H1 (cell line): Measurements from ENCODE around the gene ABCC9. TPM values are rescaled to one million over a fixed set of nuclear protein-coding genes. Genes with fewer than 3 reads are reported as not detected.

ENCODE experiments used
- ASH2L ChIP-seq: fragments of 200-600, 300-600 bp; sonication (generic); IDR thresholded peaks from one replicate; pipeline ENCODE4 v1.7.1; 2017; ENCODE audit warnings: low read length
- CBX5 ChIP-seq: fragments of 300-800, 300-1000 bp; sonication (generic); IDR thresholded peaks from 2 replicates; pipeline ENCODE4 v1.7.1; 2016; ENCODE audit warnings: antibody characterized with exemption, low read length, low read depth
- CHD7 ChIP-seq: fragments of 300-600 bp; sonication (generic); IDR thresholded peaks from 2 replicates; pipeline ENCODE4 v1.7.1; 2012; ENCODE audit warnings: low read length, moderate library complexity, mild to moderate bottlenecking, inconsistent platforms; ENCODE audit not compliant: insufficient replicate concordance
- FOSL1 ChIP-seq: IDR thresholded peaks from 2 replicates; pipeline ENCODE4 v1.6.1; 2011; ENCODE audit warnings: mild to moderate bottlenecking, low read depth, low read length, moderate library complexity; ENCODE audit not compliant: insufficient read depth
- MAFK ChIP-seq: IDR thresholded peaks from 2 replicates; pipeline ENCODE4 v1.6.1; 2012; ENCODE audit warnings: low read depth, mild to moderate bottlenecking, improper control_type of control experiment, low read length
- POU5F1 ChIP-seq: IDR thresholded peaks from 2 replicates; pipeline ENCODE4 v1.6.1; 2011; ENCODE audit warnings: low read depth, mild to moderate bottlenecking, low read length, moderate library complexity
- SP2 ChIP-seq: IDR thresholded peaks from 2 replicates; pipeline ENCODE4 v1.6.1; 2012; ENCODE audit warnings: mild to moderate bottlenecking, low read length, inconsistent platforms
- TAF1 ChIP-seq: IDR thresholded peaks from 2 replicates; pipeline ENCODE4 v1.6.1; 2011; ENCODE audit warnings: mild to moderate bottlenecking, low read depth, low read length
- polyA plus RNA-seq, 7 experiments: library from polyadenylated mRNA; depleted of rRNA in 3 of 7; stranded (reverse) in 5 of 7; unstranded in 2 of 7; fragments of >200 nt in 5 of 7; fragments of 200-250 nt in 2 of 7; gene quantifications; 1 replicate in 5 of 7; 2 replicates in 1 of 7; 4 replicates in 1 of 7; pipeline versions ENCODE4 v1.2.1 to v1.2.3, GENCODE V29; 2011 to 2013; ENCODE audit warnings: missing spikeins in 2 of 7, mixed read lengths in 2 of 7
- total RNA-seq: library from RNA; stranded (reverse); fragmentation: NEBNext Ultra II Directional; extraction: Animal tissue kit (Norgen Biotek cat#: 25700); gene quantifications from 2 replicates; pipeline ENCODE4 v1.2.1, GENCODE V29; 2021

ABCC9 gene
- total and polyA plus RNA-seq, 2 of the 8 experiments (the other 6 are each of a cell fraction or from before 2014, with no cell fraction given), result under 0.01 TPM; not detected in 1

- no peak for TF ChIP-seq CHD7
- no peak for TF ChIP-seq POU5F1
- no peak for TF ChIP-seq FOSL1
- TF ChIP-seq CBX5, result no peak
- no peak for TF ChIP-seq TAF1
- no peak for TF ChIP-seq MAFK
- no peak for TF ChIP-seq ASH2L
- TF ChIP-seq SP2, result no peak
Observed at GRCh38 chr12:21848192-21848591, 93.0 kb downstream of the ABCC9 start (continued).
